Esophagus (tissue), 2 donors: Measurements from ENCODE around the gene CACNG4. TPM values are rescaled to one million over a fixed set of nuclear protein-coding genes. Genes with fewer than 3 reads are reported as not detected.

Experiments used
- H3K27ac ChIP-seq, 2 donors: one replicate each; pipeline ENCODE4 v1.5.1; 2013; ENCODE audit warnings: low read depth in 2 of 2, mild to moderate bottlenecking in 2 of 2, inconsistent platforms in 1 of 2, low read length in 1 of 2, moderate library complexity in 1 of 2
- H3K27me3 ChIP-seq, 2 donors: one replicate each; pipeline ENCODE4 v1.6.1; 2013; ENCODE audit warnings: low read length in 2 of 2, control low read depth in 1 of 2, mild to moderate bottlenecking in 1 of 2; ENCODE audit not compliant: insufficient read depth in 2 of 2, control insufficient read depth in 1 of 2
- H3K36me3 ChIP-seq, 2 donors: one replicate each; pipeline ENCODE4 v1.6.1; 2013; ENCODE audit warnings: low read length in 1 of 2; ENCODE audit not compliant: control insufficient read depth in 2 of 2, insufficient read depth in 2 of 2
- H3K4me1 ChIP-seq, 2 donors: one replicate each; pipeline ENCODE4 v1.6.1; 2013; ENCODE audit warnings: low read length in 1 of 2; ENCODE audit not compliant: control insufficient read depth in 2 of 2, insufficient read depth in 2 of 2
- H3K4me3 ChIP-seq, 2 donors: one replicate each; pipeline ENCODE4 v1.5.1; 2013; ENCODE audit warnings: low read length in 2 of 2, mild to moderate bottlenecking in 2 of 2, low read depth in 1 of 2, moderate library complexity in 1 of 2
- H3K9me3 ChIP-seq, 2 donors: one replicate each; pipeline ENCODE4 v1.6.1; 2013; ENCODE audit warnings: mild to moderate bottlenecking in 2 of 2, low read depth in 1 of 2, low read length in 1 of 2, moderate library complexity in 1 of 2; ENCODE audit not compliant: control insufficient read depth in 2 of 2, insufficient read depth in 1 of 2
- WGBS, 2 donors: extraction: QIAGEN DNeasy Blood & Tissue Kit; methylation state at CpG; one replicate each; pipeline ENCODE4 v1.1.7; 2013; 5-methylcytosine and 5-hydroxymethylcytosine counted together
- polyA plus RNA-seq, 2 donors: library from polyadenylated mRNA; stranded (reverse); fragments of 200-250 nt; gene quantifications; one replicate each; pipeline ENCODE4 v1.2.3, GENCODE V29; 2013
- donor health status: healthy with polysubstance abuse.
- donor health status: Bipolar disorder and iron deficiency.

Gene CACNG4
- polyA plus RNA-seq, 2 donors = 0.18 to 0.29 TPM

DNA sequence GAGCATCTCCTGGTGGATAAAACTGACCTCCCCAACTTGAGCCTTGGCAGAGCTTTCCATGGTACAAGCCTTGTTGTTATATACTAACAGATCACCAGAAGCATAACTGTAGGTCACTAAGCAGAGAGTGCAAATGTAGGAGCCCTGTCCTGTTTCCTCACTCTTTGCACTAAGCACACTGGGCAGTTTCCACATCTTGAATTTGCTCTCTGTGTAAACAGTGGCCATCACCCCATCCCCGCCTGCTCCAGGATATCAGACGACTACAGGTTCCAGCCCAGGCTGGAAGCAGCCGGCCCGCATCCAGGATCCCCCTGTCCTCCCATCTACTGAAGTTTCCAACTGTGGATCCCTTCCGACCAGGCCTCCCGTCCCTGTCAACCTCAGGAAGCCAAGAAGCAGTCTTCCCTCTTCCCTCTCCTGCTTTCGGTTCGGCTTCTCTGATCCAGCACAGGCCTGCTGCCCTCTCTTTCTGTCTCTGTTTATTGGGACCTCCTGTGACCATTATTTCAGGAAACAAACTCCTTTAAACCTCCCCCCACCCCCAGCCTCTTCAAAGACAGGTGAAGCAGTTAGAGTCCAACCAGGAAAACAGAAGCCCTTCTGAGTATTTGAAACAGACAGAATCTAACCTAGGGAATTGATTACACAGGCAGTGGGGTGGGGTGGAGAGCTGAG is 22.6 kb upstream of the CACNG4 start:
- H3K4me3 ChIP-seq = no peak overlapping the region
- H3K27me3 ChIP-seq = no peaks in the 10 kb centered on the region
- peaks cover 0 to 5% of the 10 kb centered on the region in 2 donors for H3K9me3 ChIP-seq
- H3K36me3 ChIP-seq = no peaks in the 10 kb centered on the region
- no peak overlapping the region for H3K27ac ChIP-seq
- 79 to 84% methylated on average over 8 of the region's 8 CpGs for WGBS, 2 donors
- peaks cover 2% of the 10 kb centered on the region in 2 donors for H3K4me1 ChIP-seq

DNA sequence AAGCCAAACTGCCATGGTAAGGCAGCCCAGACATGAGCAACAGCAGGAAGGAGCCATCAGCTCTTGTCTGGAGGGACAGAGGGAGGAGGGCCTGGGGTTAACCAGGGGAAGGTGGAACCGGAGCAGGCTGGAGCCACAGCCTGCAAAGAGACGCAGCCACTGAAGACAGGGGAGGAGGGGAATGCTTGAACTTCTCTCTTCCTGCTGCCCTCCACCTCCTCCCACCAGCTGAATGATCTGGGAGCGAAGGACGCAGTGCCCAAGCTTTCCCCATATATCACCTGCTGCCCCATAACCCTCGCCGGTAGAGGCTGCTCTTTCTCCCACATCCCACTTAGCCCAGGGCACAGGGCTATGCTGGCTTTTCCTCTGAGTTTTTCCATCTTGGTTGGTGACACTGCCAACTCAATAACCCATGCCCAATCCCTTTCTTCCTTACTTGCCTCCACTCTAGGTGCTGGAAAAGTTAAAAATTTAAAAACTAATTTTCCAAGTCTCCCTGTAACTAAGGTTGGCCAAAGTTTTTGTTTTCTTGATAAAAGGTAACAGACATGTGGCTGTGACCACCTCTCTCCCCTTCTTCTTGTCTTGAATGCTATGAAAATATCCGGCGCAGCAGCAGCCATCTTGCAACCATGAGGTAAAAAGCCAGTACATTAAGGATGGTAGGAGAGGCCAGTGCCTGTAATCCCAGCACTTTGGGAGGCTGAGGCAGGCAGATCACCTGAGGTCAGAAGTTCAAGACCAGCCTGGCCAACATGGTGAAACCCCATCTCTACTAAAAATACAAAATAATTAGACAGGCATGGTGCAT is 21.8 kb upstream of the CACNG4 start:
- Histone ChIP-seq H3K9me3 (peaks cover 3% of the 10 kb centered on the region in 2 donors), H3K36me3 (no peaks in the 10 kb centered on the region), H3K27ac (no peak overlapping the region), H3K4me3 (no peak overlapping the region), H3K4me1 (peaks cover 5% of the 10 kb centered on the region in 2 donors), H3K27me3 (no peaks in the 10 kb centered on the region)
- WGBS, 2 donors = 79 to 81% methylated on average over 8 of the region's 8 CpGs

- no peak overlapping the region for H3K27ac ChIP-seq
- peaks cover 3% of the 10 kb centered on the region in 2 donors for H3K9me3 ChIP-seq
- peaks cover 5% of the 10 kb centered on the region in 2 donors for H3K4me1 ChIP-seq
- no peaks in the 10 kb centered on the region for H3K36me3 ChIP-seq
- WGBS, 2 donors = 81 to 86% methylated on average over 6 of the region's 6 CpGs
- H3K4me3 ChIP-seq = no peak overlapping the region
- H3K27me3 ChIP-seq = no peaks in the 10 kb centered on the region
Measured at GRCh38 chr17:66943484-66943883, 21.0 kb upstream of the CACNG4 start.

DNA sequence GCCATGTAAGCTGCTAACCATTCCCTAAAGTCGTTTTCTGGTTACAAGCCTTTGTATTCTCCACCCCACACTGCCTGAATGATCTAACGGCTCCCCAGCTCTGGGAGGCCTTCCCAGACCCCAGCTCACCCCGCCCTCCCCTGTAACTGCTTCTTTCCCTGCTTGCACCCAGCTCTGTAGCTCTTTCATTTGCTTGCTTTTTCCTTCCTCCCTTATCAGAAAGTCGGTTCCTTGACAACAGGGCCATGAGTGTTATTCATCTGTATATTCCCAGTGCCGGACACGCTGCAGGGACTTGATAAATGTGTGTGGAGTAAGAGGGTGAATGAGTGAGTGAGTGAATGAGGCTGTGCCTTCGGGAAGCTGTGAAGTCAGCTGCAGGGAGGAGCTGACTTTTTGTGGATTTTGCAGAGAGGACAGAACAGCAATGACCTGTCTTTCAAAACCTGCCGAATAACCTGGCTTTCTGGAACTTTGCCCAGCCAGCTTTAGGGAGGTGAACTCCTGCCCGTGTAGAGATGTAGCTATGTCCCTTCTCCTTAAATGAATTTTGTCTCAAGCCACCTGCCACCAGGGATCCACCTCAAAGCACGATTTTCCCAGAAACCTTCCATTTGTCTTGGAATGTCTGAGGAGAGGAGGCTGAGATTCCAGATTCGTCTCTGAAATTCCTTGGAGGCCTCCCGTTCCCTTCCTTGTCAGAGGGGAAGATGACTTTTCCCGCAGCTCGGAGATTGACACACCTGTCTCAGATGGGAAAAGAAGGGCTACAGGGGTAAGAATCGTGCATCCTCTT is 20.0 kb upstream of the CACNG4 start:
- no peaks in the 10 kb centered on the region for H3K36me3 ChIP-seq
- peaks cover 5% of the 10 kb centered on the region in 2 donors for H3K4me1 ChIP-seq
- WGBS, 2 donors = 27 to 33% methylated on average over 15 of the region's 15 CpGs
- no peaks in the 10 kb centered on the region for H3K27me3 ChIP-seq
- no peak overlapping the region for H3K27ac ChIP-seq
- H3K9me3 ChIP-seq = peaks cover 3% of the 10 kb centered on the region in 2 donors
- H3K4me3 ChIP-seq = no peak overlapping the region

GRCh38 chr17:66945147-66945835 is 19.2 kb upstream of the CACNG4 start:
- no peak overlapping the region for H3K4me3 ChIP-seq
- no peak overlapping the region for H3K27ac ChIP-seq
- H3K36me3 ChIP-seq = no peaks in the 10 kb centered on the region
- H3K9me3 ChIP-seq = peaks cover 3% of the 10 kb centered on the region in 2 donors
- 30 to 37% methylated on average over 18 of the region's 18 CpGs for WGBS, 2 donors
- H3K27me3 ChIP-seq = no peaks in the 10 kb centered on the region
- peaks cover 5% of the 10 kb centered on the region in 2 donors for H3K4me1 ChIP-seq

DNA sequence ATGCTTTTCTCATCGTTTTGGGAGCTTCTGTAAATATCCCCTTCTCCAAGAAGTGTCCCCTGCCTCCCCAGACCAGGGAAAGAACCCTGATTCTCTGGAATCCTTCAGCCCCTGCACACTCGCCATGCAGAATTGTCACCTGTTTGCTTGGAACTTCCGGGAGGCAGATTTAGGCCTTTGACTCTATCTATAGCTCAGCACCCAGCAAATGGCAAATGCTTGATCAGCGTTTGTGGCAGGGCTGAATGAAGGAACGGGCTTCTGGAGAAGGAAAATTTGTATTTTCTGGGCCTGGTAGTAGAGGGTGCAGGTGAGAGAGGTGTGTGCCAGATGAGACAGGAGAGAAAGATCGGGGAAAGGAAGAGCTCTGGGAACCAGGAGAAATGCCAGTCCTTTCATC is 18.3 kb upstream of the CACNG4 start:
- peaks cover 3% of the 10 kb centered on the region in 2 donors for H3K9me3 ChIP-seq
- no peak overlapping the region for H3K4me3 ChIP-seq
- WGBS, 2 donors = 82 to 88% methylated on average over 6 of the region's 6 CpGs
- no peak overlapping the region for H3K27ac ChIP-seq
- peaks cover 5 to 7% of the 10 kb centered on the region in 2 donors for H3K4me1 ChIP-seq
- no peaks in the 10 kb centered on the region for H3K27me3 ChIP-seq
- H3K36me3 ChIP-seq = no peaks in the 10 kb centered on the region

DNA sequence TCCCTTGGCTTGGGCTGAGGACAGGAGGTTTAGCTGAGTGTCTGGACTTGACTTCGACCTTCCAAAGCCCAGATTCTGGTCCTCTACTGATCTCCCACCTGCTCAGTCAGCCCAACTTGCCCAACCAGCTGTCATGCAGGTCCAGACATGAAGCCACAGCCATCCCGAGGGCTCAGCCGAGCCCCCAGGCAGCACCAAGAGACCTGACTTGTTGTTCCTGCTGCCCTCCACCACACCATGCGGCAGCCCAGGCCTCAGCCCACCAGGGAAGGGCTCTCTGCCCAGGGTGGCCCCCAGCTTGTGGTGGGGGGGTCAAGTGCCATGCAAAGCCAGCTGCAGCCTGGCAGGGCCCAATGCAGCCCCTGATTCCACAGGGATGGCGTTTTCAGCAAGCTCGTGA is 17.2 kb upstream of the CACNG4 start:
- Histone ChIP-seq H3K27me3 (no peaks in the 10 kb centered on the region), H3K36me3 (no peaks in the 10 kb centered on the region)
- 67 to 79% methylated on average over 6 of the region's 6 CpGs for WGBS, 2 donors

DNA sequence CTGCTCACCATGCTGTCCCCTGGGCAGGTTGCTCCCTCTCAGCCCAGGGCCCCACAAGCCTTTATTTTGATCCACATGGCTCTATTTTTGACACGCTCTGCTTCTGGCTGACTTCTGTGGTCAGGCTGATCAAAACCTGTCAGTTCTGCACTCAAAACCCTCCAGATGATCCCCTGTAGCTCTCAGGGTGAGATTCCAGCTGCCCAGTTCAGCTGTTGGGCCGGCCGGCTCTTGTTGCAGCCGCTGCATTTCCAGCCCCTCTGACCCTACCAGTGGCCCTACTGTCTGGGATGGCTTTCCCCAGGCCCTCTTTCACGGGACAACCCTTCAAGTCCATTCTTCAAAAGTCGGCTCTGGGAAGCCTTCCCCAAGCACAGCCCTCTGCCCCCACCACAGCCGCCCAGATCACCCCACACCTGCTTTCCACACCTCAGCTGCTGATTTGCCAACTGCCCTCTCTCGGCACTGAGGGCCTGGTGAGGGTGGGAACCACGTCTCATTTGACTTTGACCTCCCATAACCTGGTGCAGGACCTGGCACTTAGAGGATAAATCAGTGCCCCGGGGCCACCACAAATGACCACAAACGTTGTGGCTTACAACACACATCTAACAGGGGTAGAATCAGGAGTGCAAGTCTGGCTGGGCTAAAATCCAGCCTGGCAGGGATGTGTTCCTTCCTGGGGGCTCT is 16.3 kb upstream of the CACNG4 start:
- WGBS, 2 donors = 77 to 81% methylated on average over 11 of the region's 11 CpGs
- H3K4me1 ChIP-seq = peaks cover 7 to 14% of the 10 kb centered on the region in 2 donors
- no peaks in the 10 kb centered on the region for H3K27me3 ChIP-seq

More for the DNA sequence above, 17.2 kb upstream of the CACNG4 start:
- Histone ChIP-seq H3K4me1 (peaks cover 7 to 9% of the 10 kb centered on the region in 2 donors), H3K27ac (no peak overlapping the region), H3K9me3 (peaks cover 3% of the 10 kb centered on the region in 2 donors), H3K4me3 (no peak overlapping the region)

More for the DNA sequence above, 16.3 kb upstream of the CACNG4 start:
- H3K36me3 ChIP-seq = no peaks in the 10 kb centered on the region
- H3K9me3 ChIP-seq = peaks cover 0 to 3% of the 10 kb centered on the region in 2 donors
- H3K27ac ChIP-seq = no peak overlapping the region
- no peak overlapping the region for H3K4me3 ChIP-seq
